GM19025 (cell line): ENCODE data around the gene LRRC1.

Experiments used
- ATAC-seq: cut with Tn5 transposase; IDR thresholded peaks from one replicate; pipeline ENCODE4 v1.9.1; 2021; ENCODE audit warnings: mild to moderate bottlenecking, low read depth, moderate library complexity; ENCODE audit not compliant: unreplicated experiment

Gene LRRC1

DNA sequence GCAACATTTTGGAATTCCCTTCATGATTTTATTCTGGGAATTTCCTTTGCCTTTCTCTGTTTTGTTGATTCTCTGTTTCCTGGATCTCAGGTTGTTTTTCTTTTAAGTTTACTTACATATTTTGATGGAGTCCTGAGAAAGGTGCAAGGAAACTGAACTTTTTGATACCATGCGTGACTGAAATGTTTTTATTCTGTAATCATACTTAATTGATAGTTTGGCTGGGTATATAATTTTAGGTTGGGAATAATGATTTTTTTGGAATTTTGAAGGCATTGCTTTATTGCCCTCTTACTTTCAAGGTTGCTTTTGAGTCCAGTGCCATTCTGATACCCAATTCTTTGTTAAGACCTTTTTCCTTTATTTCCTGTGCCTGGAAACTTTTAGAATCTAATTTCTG lies 45.2 kb downstream of the LRRC1 start:
- ATAC-seq = no peak

DNA sequence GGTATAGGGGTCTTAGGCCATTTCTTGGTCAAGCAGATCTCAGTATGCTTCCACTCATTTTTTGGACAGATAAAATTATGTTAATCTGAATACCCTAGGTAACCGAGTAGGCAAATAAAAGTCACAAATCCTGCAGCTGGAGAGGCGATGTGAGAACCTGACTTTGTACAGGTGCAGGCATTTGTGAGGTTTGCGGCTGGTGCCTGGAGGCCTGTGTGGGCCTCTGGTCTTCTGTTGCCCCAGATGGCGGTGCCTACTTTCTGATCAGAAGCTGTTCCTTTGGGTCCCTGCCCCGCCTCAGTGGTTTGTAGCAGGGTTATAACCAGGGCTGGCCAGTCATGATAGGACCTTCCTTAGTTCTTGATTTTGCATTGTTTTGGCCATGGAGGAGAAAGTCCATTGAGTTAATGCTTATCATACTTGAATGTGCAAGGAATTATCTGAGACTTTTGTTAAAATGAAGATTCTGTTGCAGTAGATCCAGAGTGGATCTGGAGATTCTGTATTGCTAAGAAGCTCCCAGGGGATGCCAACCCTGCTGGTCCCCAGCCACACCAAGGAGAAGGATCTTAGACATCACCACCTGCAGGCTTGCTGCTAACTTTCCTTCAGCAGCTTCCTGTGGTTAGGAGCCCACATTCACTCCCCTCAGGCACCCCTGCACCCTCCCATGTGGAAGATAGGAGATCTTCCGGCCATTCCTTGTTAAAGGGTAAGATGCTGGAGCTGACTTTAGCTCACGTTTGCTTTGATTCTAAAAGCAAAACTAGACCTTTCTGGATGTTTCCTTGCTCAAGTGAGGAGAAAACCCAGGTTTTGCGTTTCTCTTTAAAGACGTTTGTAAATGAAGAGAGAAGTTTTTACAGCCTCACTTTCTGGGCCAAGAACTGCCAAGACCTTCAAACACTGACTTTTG lies 50.7 kb downstream of the LRRC1 start:
- ATAC-seq = no peak

DNA sequence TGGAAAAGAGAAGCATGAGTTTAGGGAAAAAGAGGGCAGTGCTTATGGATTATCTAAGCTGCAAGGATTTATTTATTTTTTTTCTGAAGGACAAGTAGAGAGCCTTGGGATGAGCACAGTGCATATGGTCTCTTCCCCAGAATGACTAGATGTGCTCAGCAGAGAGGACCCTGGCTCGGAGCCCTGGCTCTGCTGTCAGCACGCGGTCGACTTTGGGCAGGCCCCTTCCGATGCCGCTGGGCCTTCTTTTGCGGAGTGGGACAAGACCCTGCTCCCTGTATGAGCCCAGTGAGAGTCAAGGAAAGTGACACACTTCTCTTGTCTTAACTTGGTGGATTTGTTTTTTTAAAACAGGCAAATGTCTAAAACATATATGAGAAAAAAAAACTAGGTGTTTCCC lies 51.4 kb downstream of the LRRC1 start:
- no peak for ATAC-seq

DNA sequence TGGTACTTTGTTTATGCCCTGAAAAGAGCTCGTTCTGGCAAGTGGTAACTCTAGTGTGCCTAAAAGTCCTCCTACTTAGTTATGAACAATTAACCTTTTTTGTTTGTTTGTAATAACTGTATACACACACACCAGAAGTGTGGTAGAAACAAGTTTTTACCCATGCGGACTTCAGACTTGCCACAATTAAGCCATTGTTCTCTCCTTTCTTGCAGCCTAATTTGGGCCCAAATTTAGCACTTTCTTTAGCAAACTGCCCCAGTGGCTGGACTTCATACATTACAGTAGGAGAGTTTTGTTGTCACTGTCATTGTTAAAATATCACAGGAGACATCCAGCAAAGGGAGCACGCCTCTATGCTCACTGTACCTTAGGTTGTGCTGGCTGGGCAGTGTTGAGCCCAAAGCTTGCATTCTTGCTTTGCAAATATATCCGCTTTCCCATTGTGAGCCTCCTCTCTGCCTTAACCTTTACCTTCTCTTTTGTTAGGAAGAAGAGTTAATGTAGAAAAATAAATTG lies 53.0 kb downstream of the LRRC1 start:
- ATAC-seq = no peak

DNA sequence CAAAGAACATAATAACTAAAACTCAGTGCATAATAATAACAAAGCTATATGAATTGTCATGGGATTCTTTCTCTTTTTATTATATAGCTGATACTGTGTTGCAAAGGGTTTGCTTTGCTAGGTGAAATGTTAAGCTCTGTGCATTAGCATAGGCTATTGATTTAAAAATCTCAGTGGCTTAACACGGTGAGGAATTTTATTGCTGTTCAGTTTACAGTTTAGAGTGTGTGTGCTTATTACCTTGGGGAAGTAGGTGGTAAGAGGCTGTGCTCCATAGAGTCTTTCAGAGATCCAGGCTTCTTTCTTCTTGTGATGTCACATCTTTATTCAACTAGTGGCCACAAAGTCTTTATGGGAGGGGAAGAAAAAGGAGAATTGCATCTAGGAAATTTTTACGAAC lies 55.7 kb downstream of the LRRC1 start:
- ATAC-seq = no peak

DNA sequence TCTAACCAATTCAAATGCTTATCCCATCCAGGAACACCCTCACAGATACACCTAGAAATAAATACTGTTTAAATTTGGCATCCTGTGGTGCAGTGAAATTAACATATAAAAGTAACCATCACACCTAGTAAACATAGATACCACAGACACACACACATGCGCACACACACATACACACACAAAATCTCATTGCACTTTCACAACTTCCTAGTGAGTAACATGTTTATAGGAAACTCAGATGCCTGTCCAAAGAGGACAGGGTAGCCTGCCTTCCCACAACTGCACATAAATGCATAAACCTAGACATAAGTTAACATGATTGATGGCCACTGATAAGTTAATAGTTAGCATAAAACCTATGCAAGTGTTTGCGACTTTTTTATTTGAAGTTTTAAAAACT lies 56.8 kb downstream of the LRRC1 start:
- no peak for ATAC-seq

DNA sequence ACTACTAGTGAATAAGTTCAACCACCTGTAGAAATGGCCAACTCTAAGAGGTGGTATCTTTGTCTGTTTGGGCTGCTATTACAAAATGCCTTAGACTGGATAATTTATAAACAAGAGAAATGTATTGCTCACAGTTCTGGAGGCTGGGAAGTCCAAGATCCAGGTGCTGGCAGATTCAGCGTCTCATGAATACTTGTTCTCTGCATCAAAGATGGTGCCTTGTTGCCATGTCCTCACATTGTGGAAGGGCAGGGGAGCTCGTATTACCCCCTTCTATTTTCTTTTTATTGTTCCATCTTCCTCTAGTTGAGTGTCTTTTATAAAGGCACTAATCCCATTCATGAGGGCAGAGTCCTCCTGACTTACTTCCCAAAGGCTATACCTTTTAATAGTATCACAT lies 58.0 kb downstream of the LRRC1 start:
- no peak for ATAC-seq

DNA sequence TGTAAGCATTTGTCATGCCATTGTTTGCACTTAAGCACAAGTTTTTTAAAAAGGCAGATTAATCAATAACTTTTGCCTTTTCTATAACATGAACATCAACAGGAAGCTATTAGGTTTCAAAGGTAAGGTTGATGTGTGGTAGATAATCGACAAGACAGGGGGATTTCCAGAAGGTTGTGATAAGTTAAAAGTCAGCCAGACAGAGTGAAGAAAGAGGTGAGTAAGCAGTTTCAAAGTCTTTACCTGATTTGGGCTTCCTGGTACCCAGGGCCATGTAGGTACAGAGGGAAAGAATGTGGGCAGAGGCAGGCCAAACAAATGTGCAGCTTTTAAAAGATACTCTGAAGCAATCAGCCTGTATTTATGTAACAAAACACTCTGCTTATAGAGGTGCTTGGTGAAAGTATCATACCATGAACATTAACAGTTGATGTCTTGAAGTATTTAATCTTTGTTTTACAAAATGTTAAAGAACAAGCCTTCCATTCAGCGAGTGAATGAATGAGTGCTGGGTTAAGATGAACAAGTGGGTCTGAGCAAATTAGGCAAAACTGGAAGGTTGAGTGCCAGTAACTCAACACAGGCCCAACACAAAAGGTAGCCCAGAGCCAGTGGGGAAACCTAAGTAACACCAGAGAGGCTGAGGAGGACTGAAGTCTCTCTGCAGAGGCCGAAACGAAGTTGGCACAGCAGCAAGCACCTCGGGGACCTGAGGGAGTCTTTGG lies 60.2 kb downstream of the LRRC1 start:
- ATAC-seq = peak; percentile 98

DNA sequence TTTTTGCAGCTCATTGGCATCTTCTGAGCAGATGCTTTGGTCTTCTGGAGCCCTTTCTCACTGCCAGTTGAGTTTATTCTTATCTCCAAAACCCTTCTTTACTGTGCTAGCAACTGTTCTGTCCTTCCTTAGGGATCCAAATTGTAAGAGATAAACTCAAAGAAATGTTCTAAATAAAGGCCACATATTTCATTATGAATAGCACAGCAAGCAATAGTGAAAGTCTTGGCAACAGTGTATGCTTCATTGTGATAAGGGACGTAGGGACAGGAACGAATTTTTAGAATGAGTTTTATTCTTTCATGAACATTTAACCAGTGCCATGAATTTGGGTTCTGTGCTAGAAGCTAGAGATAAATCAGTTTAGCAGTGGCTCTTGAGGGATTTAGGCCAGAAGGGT lies 61.1 kb downstream of the LRRC1 start:
- no peak for ATAC-seq

DNA sequence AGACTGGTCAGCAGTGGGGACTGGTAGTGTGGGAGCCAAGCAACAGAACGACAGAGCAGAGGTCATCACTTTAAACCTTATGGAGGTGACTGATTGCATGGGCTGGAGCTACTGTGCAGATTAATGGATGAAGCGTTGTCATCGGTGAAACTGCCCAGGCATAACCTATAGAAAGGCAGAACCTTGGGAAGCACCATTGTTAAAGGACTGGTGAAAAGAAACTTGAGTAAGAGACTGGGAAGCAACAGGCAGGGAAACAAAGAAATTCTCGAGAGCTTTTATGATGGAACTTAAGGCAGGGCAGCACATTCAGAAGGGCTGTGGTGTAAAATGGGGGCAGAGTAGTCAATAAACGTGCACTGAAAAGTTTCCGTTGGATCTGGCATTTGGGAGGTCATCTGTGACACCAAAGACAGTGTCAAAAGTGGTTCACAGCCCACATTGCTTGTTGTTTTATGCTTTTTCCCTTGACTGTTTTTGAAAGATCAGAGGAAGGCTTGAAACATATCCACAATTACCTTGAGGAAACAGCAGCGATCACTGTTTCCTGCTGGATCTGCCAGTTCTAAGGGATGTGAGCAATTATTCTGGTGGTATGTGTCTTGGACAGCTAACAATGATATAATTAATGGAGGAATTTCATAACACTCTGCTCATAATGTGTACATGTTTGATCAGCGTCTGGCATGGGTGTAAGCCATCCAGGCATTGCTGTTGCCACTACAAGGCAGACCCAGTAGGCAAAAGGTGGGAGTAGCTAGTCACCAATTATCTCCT lies 62.7 kb downstream of the LRRC1 start:
- no peak for ATAC-seq

DNA sequence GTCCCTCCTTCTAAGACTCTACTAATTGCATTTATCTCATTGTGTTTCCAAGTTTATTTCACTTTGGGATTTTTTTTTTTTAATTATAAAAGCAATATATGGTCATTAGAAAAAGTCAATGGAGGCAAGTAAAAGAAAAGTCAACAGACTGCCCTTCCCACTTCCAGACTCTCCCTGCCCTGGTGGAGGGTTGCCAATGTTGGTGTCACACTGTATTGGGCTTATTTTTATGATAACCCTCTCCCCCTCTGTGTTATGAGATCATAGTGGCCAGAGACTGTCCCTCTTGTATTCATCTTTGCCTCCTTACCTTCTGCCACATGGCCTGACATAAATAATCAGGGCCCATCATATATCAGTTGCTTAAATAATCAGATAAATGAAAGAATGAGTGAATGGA lies 63.4 kb downstream of the LRRC1 start:
- ATAC-seq = no peak

DNA sequence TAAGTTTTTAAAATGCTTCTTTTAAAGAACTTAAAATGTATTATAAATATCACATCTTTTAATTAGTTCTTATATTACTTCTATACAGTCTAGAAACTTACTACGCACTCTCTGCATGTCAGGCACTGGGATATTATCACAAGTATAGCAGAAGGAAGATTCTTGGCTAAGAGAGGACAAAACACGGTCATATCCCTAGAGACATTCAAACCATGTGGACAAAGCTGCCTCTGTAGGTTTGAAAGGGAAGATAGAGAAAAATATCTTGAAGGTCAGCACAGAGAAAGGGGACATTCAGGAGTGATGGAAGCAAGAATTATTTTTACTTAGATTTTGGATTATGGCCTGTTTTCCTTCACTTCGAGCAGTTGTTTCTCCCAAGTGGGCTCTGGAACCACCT lies 64.1 kb downstream of the LRRC1 start:
- no peak for ATAC-seq

DNA sequence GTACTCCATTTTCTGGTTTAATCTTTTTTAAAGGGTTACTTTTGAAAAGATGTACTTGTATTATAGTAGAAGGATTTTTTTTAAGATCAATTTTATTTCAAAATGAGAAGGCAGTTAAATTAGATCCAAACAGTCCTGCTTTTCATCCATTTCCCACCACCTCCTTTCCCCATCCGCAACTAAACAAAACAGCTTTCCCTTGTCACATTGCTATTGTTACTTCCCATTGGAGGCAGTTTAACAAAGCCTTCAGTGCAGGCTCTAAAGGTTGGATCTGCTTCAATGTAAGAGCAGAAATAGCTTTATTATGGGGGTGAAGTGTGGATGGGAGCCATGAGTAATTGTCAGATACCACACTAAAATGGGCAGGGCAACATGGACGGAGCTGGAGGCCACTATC lies 65.7 kb downstream of the LRRC1 start:
- no peak for ATAC-seq

DNA sequence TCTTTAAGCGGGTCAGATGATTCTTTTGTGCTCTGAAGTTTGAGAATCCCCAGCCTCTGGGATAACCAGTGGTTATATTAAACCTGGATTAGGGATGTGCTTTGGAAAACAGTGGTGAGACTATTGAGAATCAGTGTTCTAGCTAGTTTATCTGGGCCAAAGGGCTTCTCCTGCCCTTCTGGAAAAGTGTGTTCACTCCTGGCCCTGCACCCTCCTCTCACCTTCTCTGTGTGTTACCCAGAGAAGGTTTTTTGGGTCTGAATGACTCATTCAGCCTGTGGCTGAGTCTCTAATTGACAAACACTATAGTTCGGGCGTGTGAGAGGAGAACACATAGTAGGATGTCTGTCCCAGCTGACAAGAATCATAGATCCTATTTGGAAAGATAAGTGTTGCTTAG lies 66.7 kb downstream of the LRRC1 start:
- no peak for ATAC-seq

DNA sequence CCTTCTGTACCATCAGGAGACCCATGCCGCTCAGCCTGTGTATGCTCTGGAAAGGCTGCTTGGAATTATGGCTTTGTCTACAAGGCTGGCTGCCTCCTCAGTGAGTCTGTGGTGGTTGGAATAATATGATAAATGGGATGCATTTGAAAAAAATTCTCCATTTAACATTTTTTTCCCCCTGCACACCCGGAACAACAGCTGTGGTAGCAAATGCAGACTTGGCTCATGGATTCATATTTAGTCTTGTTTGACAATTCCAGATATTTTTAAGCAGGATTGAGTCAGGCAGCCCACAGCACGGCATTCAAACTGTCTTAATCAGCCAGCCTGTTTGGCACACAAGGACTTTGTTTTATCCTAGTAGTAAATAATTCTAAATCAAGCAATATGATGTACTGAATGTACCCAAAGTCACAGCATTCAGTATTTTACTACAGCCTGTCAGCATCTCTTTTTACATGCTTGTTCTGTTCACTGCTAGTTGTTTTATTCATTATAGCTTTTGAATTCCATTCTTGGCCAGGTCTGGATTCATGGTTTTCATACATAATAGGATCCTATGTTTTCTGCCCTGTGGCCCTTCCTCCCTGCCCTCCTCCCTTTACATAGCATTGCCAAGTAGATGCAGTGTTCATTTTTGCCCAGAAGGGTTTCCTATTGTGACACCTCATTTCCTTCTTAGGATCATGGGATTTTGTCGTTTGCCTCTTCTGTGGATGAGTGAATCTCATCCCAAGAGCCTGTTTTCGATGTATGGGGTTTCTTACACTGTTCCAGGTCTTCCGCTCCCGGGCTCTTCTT lies 68.1 kb downstream of the LRRC1 start:
- ATAC-seq = no peak

DNA sequence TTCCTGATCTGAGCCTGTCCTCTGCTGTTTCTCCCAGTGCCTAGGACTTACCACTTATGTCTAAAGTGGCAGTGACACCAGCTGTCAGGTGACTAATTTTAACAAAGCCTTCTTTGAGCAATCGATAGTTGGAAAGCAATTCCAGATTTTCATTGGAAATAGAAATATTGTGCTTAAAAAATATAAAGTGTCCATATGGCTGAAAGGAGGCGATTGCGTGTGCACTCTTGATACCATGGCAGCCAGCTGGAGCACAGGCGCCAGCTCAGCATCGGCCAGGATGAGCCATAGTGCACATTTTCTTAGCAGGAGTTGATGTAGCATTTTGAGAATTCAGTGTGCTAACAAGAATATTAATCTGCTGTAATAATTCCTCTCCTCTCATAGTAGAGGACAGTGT lies 70.0 kb downstream of the LRRC1 start:
- no peak for ATAC-seq

DNA sequence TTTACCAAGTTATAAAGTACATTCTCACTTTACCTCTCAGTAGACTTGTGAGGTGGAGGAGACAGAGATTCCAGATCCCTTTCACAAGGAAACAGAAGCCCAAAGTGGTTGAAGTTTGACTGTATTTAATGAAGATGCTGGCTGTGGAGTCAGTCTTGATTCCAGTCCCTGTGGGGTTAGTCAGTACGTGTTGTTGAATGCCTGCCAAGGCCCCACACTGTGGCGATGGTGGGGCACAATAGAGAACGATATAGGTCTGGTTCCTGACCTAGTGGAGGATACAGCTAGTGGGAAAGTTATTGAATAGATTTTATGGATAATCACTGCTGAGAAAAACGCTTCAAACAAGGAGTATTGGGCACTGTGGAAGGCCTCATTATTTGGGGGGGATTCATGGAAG lies 71.4 kb downstream of the LRRC1 start:
- no peak for ATAC-seq

DNA sequence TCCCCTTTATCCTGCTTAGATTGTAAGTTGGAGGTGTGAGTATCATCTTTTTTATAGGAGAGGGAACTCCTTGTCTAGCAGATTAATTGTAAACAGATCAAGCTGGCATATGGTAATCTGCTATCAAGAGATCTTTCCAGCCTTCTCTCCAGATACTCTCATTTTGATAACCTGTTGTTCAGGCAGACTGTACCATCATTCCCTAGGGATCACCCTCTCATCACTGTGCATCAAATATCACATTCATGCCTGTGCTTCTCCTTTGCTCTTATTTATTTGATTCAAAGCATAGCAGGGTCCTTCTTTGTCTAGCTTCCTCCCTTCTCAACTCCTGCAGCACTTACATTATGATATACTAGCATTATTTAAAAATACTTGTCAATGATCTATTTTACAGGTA lies 73.8 kb downstream of the LRRC1 start:
- ATAC-seq = no peak

DNA sequence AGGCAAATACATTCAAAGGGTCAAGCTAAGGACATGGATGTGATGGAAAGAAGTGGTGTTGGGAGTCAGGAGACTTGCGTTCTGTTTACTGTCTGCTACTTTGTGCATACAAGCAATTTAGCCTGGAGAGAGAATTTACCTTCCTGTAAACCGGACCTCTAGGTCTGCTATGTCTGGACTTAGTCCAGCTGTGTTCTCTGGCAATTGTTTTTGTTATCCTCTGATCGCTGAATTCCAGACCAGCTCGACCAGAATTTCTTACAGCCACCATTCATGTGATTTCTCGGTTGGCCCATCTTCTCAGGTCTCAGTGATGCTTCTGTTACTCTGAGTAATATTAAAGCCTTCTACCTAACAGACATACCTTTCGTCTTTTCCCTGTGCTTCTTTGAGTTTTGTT lies 75.2 kb downstream of the LRRC1 start:
- no peak for ATAC-seq

DNA sequence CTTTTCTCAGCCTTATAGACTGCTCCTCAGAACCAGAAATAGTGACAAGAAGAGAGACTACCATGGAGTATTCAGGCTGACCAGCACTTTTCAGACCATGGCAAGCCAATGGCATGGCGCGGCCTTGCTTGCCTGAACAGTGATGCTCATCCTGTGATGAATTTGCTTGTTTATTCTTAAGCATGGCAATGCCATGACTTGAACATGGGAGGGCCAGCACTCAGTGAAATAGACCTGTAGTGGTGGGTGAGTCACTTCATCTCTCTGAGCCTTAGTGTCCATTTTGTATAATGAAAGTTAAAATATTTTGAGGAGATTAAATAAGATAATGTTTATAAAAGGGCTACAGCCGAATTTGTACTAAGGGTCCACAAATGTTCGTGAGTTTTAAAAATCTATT lies 79.1 kb downstream of the LRRC1 start:
- no peak for ATAC-seq
